HepG2 (cell line): ENCODE results near the gene TANGO6. TPM values are rescaled to one million over a fixed set of nuclear protein-coding genes. Genes with fewer than 3 reads are reported as not detected.

ENCODE experiments used
- ATAC-seq: fragments of 200-7000 bp; cut with Tn5 transposase; 3 replicates; pipeline ENCODE4 v1.9.1; 2020; ENCODE audit warnings: mild to moderate bottlenecking, moderate library complexity
- BruUV-seq: library from RNA; stranded (reverse); fragments of 400-500 nt; replicated peaks from 2 replicates; lab custom pipeline; 2021; lab: Mats Ljungman, UMichigan
- CTCF ChIA-PET: fragments of 300-600 bp; formaldehyde crosslinking; extraction: SDS; loops from one replicate; lab custom pipeline; 2021; ENCODE audit warnings: low total read pairs, inconsistent platforms, low intra/inter-chr PET ratio; lab: Yijun Ruan, JAX
- POLR2A ChIA-PET: fragments of 350-600 bp; sonication (Branson Sonifier 250); formaldehyde crosslinking; loops from one replicate; lab custom pipeline; 2020; ENCODE audit warnings: antibody characterized with exemption, inconsistent platforms; lab: Yijun Ruan, JAX
- DNase-seq: peaks from one replicate; pipeline ENCODE4 v3.0.0-alpha.2; 2015; ENCODE audit warnings: low spot score
- FAIRE-seq: peaks from 3 replicates; lab custom pipeline; 2011; peaks lifted over from hg19 to GRCh38; lab: Jason Lieb, UNC
- H2AFZ ChIP-seq: one replicate; pipeline ENCODE4 v1.6.1; 2011; ENCODE audit warnings: low read length, inconsistent platforms
- H3K27ac ChIP-seq: fragments of 300-600 bp; 3 replicates; pipeline ENCODE4 v1.8.0; 2011; ENCODE audit warnings: mixed run types, mild to moderate bottlenecking, mixed read lengths, low read length, inconsistent platforms; ENCODE audit not compliant: insufficient read depth; ENCODE audit errors: extremely low read length
- H3K27me3 ChIP-seq, 2 experiments: fragments of 200-600 bp in 1 of 2; 2 replicates in 1 of 2; 3 replicates in 1 of 2; pipeline versions ENCODE4 v1.6.0 to v1.8.0; 2011; ENCODE audit warnings: low read length in 2 of 2, mild to moderate bottlenecking in 2 of 2, moderate library complexity in 2 of 2, inconsistent platforms in 1 of 2; ENCODE audit not compliant: insufficient read depth in 2 of 2, control insufficient read depth in 1 of 2
- H3K36me3 ChIP-seq, 2 experiments: fragments of 200-600 bp in 1 of 2; replicated peaks in 1 of 2; 2 replicates in 1 of 2; 3 replicates in 1 of 2; pipeline versions ENCODE4 v1.5.1 to v1.8.0; 2011; ENCODE audit warnings: low read length in 2 of 2, inconsistent platforms in 1 of 2; ENCODE audit not compliant: insufficient read depth in 2 of 2, control insufficient read depth in 1 of 2
- H3K4me1 ChIP-seq: 2 replicates; pipeline ENCODE4 v1.5.1; 2012; ENCODE audit warnings: low read length, inconsistent platforms; ENCODE audit not compliant: insufficient read depth
- H3K4me2 ChIP-seq: 2 replicates; pipeline ENCODE4 v1.6.0; 2011; ENCODE audit warnings: low read depth, low read length, inconsistent platforms
- H3K4me3 ChIP-seq, 3 experiments: fragments of 200-600 bp in 1 of 3; sonication (generic), shearing (Covaris generic) in 1 of 3; replicated peaks in 1 of 3; 2 replicates each; pipeline ENCODE4 v1.5.1; 2011 to 2016; ENCODE audit warnings: low read length in 3 of 3, inconsistent platforms in 2 of 3, low read depth in 2 of 3, mild to moderate bottlenecking in 2 of 3, control low read depth in 1 of 3, mixed read lengths in 1 of 3; ENCODE audit not compliant: insufficient read depth in 1 of 3
- H3K79me2 ChIP-seq: one replicate; pipeline ENCODE4 v1.6.1; 2011; ENCODE audit warnings: low read length, inconsistent platforms; ENCODE audit not compliant: insufficient read depth
- H3K9ac ChIP-seq: 2 replicates; pipeline ENCODE4 v1.6.0; 2011; ENCODE audit warnings: mild to moderate bottlenecking, low read depth, low read length, inconsistent platforms; ENCODE audit not compliant: insufficient read depth
- H3K9me3 ChIP-seq: 2 replicates; pipeline ENCODE4 v1.5.1; 2012; ENCODE audit warnings: mild to moderate bottlenecking, low read length
- H4K20me1 ChIP-seq: 2 replicates; pipeline ENCODE4 v1.6.0; 2011; ENCODE audit warnings: inconsistent platforms, mild to moderate bottlenecking, low read length, moderate library complexity; ENCODE audit not compliant: insufficient read depth
- ETV5 ChIP-seq: IDR thresholded peaks from 2 replicates; pipeline ENCODE4 v1.6.1; 2018; ENCODE audit warnings: missing biosample characterization, missing genetic modification reagents, inconsistent platforms, borderline replicate concordance
- FOSL2 ChIP-seq: sonication (generic); formaldehyde crosslinking; IDR thresholded peaks from 2 replicates; pipeline ENCODE4 v1.4.0; 2020; ENCODE audit warnings: missing genetic modification reagents
- KAT7 ChIP-seq: IDR thresholded peaks from 2 replicates; pipeline ENCODE4 v1.6.1; 2018; ENCODE audit warnings: borderline replicate concordance, missing compliant biosample characterization
- NBN ChIP-seq: fragments of 450-650 bp; conservative IDR thresholded peaks from 2 replicates; pipeline ENCODE4 v1.6.1; 2017
- PPARG ChIP-seq: conservative IDR thresholded peaks from 2 replicates; pipeline ENCODE4 v1.6.1; 2016; ENCODE audit warnings: missing biosample characterization, missing genetic modification reagents
- RFX1 ChIP-seq: fragments of 450-650 bp; IDR thresholded peaks from 2 replicates; pipeline ENCODE4 v1.6.1; 2017
- RXRB ChIP-seq: IDR thresholded peaks from 2 replicates; pipeline ENCODE4 v1.6.1; 2016; ENCODE audit warnings: borderline replicate concordance, missing genetic modification reagents, missing compliant biosample characterization
- ZNF138 ChIP-seq: sonication (generic); formaldehyde crosslinking; IDR thresholded peaks from 2 replicates; pipeline ENCODE4 v1.5.0; 2020; ENCODE audit warnings: mild to moderate bottlenecking, low read depth, missing genetic modification reagents
- ZNF318 ChIP-seq: sonication (generic); formaldehyde crosslinking; IDR thresholded peaks from 2 replicates; pipeline ENCODE4 v1.4.0; 2020; ENCODE audit warnings: mild to moderate bottlenecking, missing genetic modification reagents
- ZNF704 ChIP-seq: sonication (generic); formaldehyde crosslinking; IDR thresholded peaks from 2 replicates; pipeline ENCODE4 v1.8.1; 2023; ENCODE audit warnings: mild to moderate bottlenecking, inconsistent platforms, moderate library complexity, missing genetic modification reagents, borderline replicate concordance
- WGBS: methylation state at CpG from one replicate; pipeline ENCODE4 v1.1.6; 2017; ENCODE audit warnings: low lambda C conversion rate; 5-methylcytosine and 5-hydroxymethylcytosine counted together
- in situ Hi-C: cut with HindIII; loops from 2 replicates; pipeline ENCODE4 v1.10.0; 2017; ENCODE audit warnings: low pct_unique_long_range_greater_than_20kb; ENCODE audit not compliant: extremely low pct_ligation_motif_present
- intact Hi-C: fragments of 100-400 bp; cut with micrococcal nuclease; formaldehyde crosslinking; loops from one replicate; pipeline ENCODE4 v1.10.0; 2022; ENCODE audit not compliant: unreplicated experiment
- polyA plus RNA-seq, 8 experiments: library from polyadenylated mRNA; depleted of rRNA in 3 of 8; stranded (reverse) in 7 of 8; unstranded in 1 of 8; fragments of >200 nt; fragmentation: Illumina TruSeq in 4 of 8; extraction: Trizol in 4 of 8; gene quantifications; 2 replicates each; pipeline versions ENCODE4 v1.2.1 to v1.2.3, GENCODE V29; 2011 to 2016; ENCODE audit warnings: low read depth in 4 of 8, missing spikeins in 1 of 8, mixed read lengths in 1 of 8; ENCODE audit not compliant: insufficient read depth in 1 of 8
- total RNA-seq, 5 experiments: library from RNA; depleted of rRNA; stranded (reverse); fragments of >200 nt; fragmentation: Illumina TruSeq; extraction: Trizol; gene quantifications; 2 replicates each; pipeline ENCODE4 v1.2.3, GENCODE V29; 2016; ENCODE audit warnings: low read depth in 1 of 5

Gene TANGO6
- total and polyA plus RNA-seq, 2 of the 13 experiments (the other 11 are each of a cell fraction or from before 2014, with no cell fraction given) = 7.2 to 13.3 TPM

- H3K4me3 ChIP-seq = no peak overlapping the region
- no peak overlapping the region for H3K9ac ChIP-seq
- CTCF ChIA-PET = no interaction called here
- DNase-seq (peak; percentile 61), FAIRE-seq (no peak), ATAC-seq (no peak)
- peaks cover 6% of the 10 kb centered on the region; the same call in 1 of the 2 replicates for H3K4me1 ChIP-seq
- POLR2A ChIA-PET = no interaction called here
- H3K27ac ChIP-seq = no peak overlapping the region
- no peaks in the 10 kb centered on the region for H3K27me3 ChIP-seq
- no peaks in the 10 kb centered on the region for H4K20me1 ChIP-seq
- no peaks in the 10 kb centered on the region for H3K79me2 ChIP-seq
- intact Hi-C loops = no loop called here
- no peak overlapping the region for H2AFZ ChIP-seq
- H3K36me3 ChIP-seq = peaks cover 3 to 6% of the 10 kb centered on the region in 2 experiments; a peak in 1 of 5 replicates
- no TSS peak for BruUV-seq
- no peak overlapping the region for H3K4me2 ChIP-seq
- in situ Hi-C loops = no loop called here
- TF ChIP-seq ETV5 (CRISPR knock-in tag) (peak; percentile 12; the same call in 1 of the 2 replicates), FOSL2 (CRISPR knock-in tag) (0 out of 2 replicates have a peak, but pooled peaks have one; percentile 16), PPARG (CRISPR knock-in tag) (peak; percentile 78), RXRB (CRISPR knock-in tag) (peak; percentile 58; the same call in 1 of the 2 replicates), NBN (no peak)
- no peaks in the 10 kb centered on the region for H3K9me3 ChIP-seq
- 86% methylated on average over 2 of the region's 2 CpGs for WGBS
Observed at GRCh38 chr16:68921637-68922036, 78.3 kb downstream of the TANGO6 start.

GRCh38 chr16:68923116-68923515 lies 79.8 kb downstream of the TANGO6 start:
- CTCF ChIA-PET = no interaction called here
- H3K27ac ChIP-seq = no peak overlapping the region
- TF ChIP-seq ZNF138 (no peak), ZNF704 (CRISPR knock-in tag) (no peak), ZNF318 (CRISPR knock-in tag) (no peak), RFX1 (no peak), KAT7 (no peak)

More at GRCh38 chr16:68923116-68923515, 79.8 kb downstream of the TANGO6 start:
- DNase-seq (no peak), FAIRE-seq (no peak), ATAC-seq (no peak)
- no peak overlapping the region for H3K9ac ChIP-seq
- H3K79me2 ChIP-seq = no peaks in the 10 kb centered on the region
- no TSS peak for BruUV-seq
- H3K4me1 ChIP-seq = peaks cover 6% of the 10 kb centered on the region; the same call in 1 of the 2 replicates
- in situ Hi-C loops (no loop called here), intact Hi-C loops (no loop called here)
- H3K36me3 ChIP-seq = peaks cover 5 to 14% of the 10 kb centered on the region in 2 experiments; a peak in 3 of 5 replicates
- H3K27me3 ChIP-seq = no peaks in the 10 kb centered on the region
- H3K4me2 ChIP-seq = no peak overlapping the region
- POLR2A ChIA-PET = no interaction called here
- no peak overlapping the region for H2AFZ ChIP-seq
- WGBS = 96% methylated on average over 12 of the region's 12 CpGs
- no peaks in the 10 kb centered on the region for H4K20me1 ChIP-seq
- no peak overlapping the region for H3K4me3 ChIP-seq
- H3K9me3 ChIP-seq = no peaks in the 10 kb centered on the region
